ENCODE results near the gene SH3PXD2A.
A peak's percentile ranks its signal among the peaks of the same experiment; 100 is the strongest.
"Not testable (repeated sequence)": the region's sequence is repeated elsewhere in the genome, so short reads cannot be mapped to it uniquely, and the experiment has no call there.

The SH3PXD2A gene

GRCh38 chr10:103666087-103666761, 189.2 kb downstream of the SH3PXD2A start:
- DNase-seq (ENCODE audit: low read depth in 2 of 2), result no peak

DNA sequence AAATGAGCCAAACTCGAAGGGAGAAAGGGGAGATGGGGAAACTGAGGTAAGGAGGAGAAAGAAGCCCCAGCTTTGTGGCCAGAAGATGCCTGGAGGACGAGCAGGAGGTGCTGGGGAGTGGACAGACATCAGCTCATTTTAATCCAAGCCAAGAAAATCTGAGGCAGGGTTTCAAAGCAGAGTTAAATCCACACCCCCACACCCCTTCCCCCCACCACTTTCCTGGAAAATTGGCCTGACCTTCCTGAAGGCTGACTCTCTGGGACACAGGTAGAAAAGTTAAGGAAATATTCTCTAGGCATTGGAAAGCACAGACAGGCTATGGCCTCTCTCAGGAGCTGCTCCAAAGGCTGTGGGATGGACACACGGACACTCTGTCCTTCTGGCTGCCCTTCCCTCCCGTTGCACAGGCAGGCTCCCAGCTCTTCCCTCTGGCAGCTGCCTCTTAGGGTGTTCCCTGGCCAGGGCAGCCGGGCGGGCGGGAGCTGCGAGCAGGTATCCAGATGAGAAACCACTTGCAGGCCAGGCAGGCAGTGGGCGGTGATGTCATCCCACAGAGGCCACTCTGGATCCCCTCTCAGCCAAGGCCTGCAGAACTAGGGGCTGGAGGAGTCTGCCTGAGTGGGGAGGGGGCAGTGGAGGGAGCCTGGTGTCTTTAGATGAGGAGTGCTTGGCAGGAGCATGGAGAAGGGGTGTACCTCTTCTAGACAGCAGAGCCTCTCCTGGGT, 190.1 kb downstream of the SH3PXD2A start:
- no peak for DNase-seq (ENCODE audit: low read depth in 2 of 2)

- DNase-seq (ENCODE audit: low read depth in 2 of 2), result no peak
Measured at GRCh38 chr10:103663802-103664201, 191.6 kb downstream of the SH3PXD2A start.

DNA sequence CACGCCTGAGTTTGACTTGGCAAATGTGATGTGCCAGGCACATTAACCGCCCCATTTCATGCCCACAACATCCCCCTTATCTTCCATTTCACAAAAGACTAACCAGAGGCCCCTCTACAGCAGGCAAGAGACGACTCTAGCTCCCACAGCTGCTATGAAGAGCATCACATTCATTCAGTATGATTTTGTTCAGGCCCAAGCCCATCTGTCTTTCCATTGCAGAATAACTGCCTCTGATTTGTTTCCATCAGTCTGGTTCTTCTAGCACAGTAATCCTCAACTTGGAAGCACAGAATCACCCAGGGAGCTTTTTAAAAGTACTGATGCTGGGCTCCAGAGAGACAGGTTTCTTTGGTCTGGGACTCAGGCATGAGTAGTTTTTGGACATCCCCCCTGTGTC, 192.1 kb downstream of the SH3PXD2A start:
- no peak for DNase-seq (ENCODE audit: low read depth in 2 of 2)

GRCh38 chr10:103662704-103663103, 192.7 kb downstream of the SH3PXD2A start:
- DNase-seq (ENCODE audit: low read depth in 2 of 2), result not testable (repeated sequence)

DNA sequence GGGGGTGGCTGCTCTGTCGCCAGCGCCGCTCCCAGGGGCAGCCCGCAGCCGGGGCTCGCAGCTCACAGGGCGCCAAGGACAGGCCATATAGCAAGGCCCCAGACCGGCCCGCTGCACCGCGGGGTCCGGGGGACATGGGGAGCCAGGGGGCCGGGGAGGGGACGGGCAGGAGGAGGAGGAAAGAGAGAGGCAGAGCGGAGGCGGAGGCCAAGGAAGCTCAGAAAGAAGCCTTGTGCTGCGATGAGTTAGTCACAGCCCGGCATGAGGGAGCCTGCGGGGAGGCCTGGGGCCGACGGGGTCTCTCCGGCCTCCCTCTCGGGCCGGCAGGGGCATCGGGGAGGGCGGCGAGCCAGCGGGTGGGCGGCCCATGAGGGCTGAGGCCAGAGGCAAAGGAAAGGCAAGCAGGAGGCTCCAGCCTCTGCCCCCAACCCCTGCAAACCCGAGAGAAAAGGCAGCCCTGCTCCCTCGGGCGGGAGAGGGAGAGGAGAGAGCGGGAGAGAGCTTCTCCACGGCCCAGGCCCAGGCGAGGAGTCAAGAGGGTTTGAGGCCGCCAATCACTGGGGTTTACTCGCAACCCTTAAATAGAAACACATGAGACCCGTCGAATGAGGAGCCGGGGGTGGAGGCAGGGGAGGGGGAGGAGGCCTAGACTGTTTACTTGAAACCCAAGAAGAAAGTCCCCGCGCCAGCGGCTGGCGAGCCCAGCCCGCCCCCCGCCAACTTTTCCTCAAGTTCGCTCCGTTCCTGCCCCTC, 194.0 kb downstream of the SH3PXD2A start:
- no peak for DNase-seq (ENCODE audit: low read depth in 2 of 2)

DNA sequence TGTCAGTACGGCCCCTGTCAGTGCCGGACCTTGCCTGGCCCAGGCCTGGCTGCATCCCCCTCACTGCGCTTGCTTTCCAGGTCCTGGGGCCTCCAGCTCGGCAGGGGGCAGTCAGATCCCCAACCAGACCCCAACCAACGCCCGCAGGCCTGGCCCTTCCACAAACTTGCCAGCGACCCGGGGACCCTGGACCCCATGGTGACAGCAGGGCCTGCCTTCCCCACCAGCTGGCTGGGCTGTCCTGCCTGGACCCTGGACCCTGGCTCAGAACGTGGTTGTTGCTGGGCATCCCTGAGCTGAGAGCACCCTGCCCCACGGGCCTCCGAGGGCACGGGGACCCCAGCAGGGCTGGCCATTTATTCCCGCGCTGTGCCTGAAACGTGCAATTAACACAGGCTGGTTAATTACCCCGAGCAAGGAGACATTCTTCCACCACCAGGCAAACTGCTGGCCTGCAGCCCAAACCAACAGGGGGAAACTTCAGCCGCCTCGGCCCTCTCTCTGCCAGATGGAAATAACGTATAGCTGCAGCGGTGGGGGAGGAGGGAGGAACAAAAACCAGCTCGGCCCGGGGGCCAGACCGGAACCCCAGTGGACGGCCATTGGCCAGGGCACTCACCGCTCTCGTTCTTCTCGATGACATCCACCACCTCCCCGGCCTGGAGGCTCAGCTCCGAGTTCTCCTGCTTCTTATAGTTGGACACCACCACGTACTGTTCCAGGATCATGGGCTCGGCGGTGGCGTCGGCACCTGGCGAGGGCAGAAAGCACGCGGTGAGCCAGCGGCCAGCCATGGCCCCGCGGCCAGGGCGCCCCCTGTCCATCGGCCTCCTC, 194.8 kb downstream of the SH3PXD2A start:
- no peak for DNase-seq (ENCODE audit: low read depth in 2 of 2)

DNA sequence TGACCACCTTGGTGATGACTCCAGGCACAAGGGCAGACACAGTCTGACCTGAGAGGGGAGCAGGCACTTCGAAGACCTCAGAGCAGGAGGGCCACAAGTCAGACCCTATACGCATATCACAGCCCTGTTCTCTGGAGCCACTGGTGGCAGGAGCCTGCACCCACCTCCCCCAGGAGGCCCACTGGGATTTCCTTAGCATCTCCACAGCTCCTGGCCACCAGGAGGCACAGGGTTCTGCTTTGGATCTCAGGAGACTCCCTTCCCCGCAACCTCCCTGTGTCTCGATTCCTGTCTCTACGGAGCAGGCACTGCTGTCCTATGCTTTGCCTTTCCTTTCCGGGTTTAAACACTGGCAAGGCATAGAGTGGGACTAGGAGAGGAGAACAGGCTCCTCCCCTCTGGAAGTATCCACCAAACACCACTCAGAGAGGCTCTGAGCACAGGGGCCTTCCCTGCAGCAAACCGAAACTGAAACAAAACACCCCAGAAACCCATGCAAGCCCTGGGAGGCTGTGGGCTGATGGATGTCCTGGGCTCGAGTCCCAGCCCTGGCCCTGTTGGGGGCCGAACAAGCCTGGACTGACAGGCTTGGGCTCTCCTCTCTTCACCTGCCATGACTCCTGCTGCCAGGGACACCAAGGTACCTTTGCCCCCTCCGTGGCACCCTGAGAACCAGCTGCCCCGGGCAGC, 195.6 kb downstream of the SH3PXD2A start:
- DNase-seq (ENCODE audit: low read depth in 2 of 2), result peak; percentile 10 to 25

DNA sequence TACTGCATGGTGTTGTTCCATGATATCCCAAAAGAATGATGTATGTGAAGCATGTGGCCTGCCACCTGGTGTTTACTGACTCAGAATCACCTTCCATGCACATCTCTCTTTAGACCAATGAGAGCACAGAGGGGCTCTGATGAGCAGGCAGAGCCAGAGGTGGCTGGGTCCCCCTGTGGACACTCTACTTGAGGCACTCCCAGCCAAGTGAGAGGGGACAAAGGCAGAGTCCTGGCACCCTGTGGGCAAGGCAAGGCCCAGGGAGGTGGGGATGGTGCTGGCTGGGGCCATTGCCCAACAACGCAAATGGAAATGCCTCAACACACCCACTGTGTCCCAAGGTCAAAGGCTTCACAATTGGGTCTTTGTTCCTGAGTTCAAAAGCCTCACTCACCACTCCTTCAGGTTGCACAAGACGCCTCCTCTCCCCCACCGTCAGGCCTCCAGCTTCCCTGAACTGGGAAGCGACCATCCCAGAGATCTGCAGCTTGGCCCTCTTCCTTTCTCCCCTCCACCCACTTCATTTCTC, 197.3 kb downstream of the SH3PXD2A start:
- no peak for DNase-seq (ENCODE audit: low read depth in 2 of 2)

- DNase-seq (ENCODE audit: low read depth in 2 of 2), result no peak
Measured at GRCh38 chr10:103657061-103657591, 198.2 kb downstream of the SH3PXD2A start.

DNA sequence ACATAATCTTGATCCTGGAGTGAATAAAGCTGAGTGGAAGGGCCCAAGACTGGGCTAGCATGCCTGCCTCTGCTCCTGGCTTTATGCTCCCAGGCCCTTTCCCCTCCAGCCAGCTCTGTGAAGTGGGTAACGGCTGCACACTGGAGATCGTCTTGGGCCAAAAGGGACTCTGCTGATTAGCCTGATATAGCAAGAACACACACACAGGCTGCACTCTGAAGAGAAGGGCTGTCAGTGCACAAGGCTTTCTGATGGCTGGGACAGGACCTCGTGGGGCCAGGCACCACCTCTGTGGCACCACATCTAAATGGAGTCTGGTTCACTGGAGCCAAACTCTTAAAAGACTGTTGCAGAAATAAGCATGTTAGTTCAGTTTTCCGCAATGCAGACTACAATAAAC, 200.5 kb downstream of the SH3PXD2A start:
- DNase-seq (ENCODE audit: low read depth in 2 of 2), result no peak

DNA sequence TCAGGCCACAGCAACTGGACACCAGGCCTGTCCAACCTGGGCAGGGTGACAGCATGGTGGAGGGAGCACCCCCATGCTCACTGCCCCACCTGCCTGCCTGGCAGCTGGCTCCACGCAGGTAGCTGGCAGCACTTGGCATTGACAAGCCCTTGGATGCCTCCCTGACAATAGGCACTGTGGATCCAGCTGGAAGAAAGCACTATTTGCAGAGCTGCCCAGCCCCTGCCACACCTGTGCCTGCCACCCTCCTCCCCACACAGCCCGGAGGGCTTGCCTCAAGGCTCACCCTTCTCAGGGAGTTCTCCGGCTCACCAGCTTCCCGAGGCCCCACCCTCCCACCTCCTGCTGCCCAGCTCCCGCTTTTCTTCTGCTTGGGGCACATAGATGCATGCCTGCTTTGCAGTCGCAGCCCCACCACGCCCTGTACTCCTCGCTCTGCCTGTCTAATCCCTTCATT, 201.8 kb downstream of the SH3PXD2A start:
- DNase-seq (ENCODE audit: low read depth in 2 of 2), result no peak

DNA sequence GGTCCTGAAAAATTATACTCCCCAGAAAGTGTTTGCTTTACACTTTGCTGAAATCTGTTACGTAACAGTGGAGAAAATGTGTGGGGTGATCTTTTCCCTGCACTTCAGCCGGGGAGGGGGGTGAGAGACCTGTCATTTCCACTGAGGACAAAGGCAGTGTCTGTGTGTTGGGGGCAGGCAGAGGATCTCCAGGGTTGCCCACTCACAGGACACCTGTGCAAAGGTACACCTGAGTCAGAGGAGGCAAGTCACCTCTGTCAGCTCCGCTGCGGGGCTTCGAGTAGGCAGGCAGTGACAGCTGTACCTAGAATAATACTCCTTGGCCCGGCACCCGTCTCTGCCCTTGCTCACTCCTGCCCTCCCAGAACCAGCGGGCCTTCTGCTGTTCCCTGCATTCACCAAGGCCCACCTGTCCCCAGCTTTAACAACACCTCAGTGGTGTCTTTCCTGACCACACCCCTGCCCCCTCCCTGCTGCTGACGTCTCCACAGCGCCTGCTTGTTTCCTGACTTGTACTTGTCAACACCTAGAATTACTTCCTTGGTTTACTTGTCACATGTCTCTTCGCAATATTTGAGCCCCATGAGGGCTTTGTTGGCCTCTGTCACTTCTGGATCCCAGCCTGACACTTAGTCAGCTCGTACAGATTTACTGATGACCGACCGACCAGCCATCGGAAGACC, 202.6 kb downstream of the SH3PXD2A start:
- DNase-seq (ENCODE audit: low read depth in 2 of 2), result no peak

- no peak for DNase-seq (ENCODE audit: low read depth in 2 of 2)
Measured at GRCh38 chr10:103651783-103652476, 203.4 kb downstream of the SH3PXD2A start.

DNA sequence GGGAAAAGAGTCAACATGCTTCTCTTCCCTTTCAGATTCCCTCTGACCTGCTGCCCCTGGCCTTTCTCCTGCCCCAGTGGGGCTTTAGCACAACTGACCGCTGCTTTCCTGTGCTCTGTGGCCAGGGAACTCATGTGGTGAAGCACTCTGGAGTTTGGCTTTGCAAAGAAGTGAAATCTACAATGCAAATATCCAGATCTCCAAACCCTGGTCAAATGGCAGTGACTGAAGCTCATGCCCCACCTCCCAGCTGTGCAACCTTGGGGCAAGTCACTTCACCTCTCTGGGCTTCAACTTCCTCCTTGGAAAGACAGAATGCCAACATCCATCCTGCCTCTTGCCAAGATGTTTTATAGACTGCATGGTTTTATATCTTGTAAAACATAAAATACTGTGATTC, 204.0 kb downstream of the SH3PXD2A start:
- no peak for DNase-seq (ENCODE audit: low read depth in 2 of 2)

DNA sequence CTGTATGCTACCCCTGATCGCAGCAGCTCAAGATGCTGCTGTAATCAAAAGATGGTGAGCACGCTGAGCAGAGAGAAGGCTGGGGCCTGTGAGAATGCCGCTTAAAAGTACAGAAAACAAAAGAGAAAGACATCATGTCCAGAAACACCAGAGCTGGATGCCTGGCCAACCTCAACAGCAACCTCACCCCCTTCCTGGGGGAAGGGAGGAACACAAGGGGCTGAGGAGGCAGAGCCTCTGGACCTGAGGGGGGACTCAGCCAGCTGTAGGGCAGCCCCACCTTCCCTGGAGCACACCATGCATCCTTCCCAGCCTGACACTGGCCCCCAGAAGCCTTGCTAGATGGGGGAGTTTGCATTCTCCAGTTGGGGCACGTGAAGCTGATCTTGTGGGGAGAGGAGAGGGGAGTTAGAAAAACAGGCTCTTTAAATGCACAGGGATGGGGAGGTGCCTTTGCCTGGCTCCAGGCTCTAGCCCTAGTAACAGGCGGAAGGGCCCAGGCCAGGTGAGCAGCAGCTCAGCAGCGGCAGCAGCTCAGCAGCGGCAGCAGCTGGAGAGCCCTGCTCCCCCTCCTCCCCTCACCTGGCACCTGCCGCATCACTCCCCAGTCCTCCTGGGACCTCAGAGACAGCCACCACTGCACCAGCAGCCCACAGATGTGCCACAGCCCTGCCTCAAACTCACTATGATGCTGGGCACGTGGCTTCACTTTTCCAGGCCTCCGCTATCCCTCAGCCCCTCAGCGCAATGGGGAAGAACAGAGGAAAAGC, 205.5 kb downstream of the SH3PXD2A start:
- no peak for DNase-seq (ENCODE audit: low read depth in 2 of 2)

DNA sequence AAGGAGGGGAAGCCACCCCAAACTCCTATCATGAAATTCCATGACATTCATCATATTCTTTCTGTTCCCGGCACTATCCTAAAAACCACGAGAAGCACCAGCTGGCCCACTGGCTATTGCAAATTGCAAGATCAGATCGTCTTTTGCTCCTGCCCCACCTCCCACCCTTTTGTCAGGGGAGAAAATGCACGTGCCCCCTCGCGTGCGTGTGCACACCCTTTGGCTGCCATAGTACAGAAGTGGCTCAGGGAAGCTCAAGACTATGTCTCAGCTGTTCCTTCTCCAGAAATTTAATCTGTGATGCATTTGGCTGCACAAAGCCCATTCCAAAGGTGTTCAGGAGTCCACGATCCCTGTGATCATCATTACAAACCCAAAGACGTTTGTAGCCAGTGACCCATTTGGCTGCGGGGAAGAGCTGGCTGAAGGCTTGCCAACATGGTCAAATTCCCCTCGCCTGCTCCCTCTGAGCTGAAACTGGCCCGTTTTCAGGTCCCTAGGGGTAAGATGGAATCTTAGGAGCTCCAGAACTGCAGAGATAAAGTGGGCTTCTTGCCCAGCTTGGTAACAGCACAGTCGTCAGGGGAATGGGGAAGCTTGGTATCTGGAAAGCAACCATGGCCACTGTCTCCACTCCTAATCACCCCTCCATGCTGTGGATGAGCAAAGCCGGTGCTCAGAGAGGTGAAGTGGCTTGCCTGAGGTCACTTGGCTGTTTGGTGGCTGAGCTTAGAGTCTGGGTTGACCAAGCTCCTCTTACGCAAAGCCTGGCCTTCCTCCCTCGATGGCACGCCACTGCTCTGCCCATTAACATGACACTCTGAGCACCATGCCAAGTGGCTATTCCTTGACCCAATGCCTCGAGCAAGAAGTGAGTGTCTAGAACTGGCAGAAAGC, 206.5 kb downstream of the SH3PXD2A start:
- DNase-seq (ENCODE audit: low read depth in 2 of 2), result no peak

- no peak for DNase-seq (ENCODE audit: low read depth in 2 of 2)
Measured at GRCh38 chr10:103648251-103648635, 207.1 kb downstream of the SH3PXD2A start.
